ENCODE data around the gene TPMT. TPM values are rescaled to one million over a fixed set of nuclear protein-coding genes. Genes with fewer than 3 reads are reported as not detected.
"Not testable (repeated sequence)": the region's sequence is repeated elsewhere in the genome, so short reads cannot be mapped to it uniquely, and the experiment has no call there.

Gene TPMT
- total RNA-seq: 10.4 and 10.5 TPM in 2 replicates

- DNase-seq (ENCODE audit: extremely low read depth, low read depth, low spot score): no peak
Measured at GRCh38 chr6:18154507-18155149, at the start of gene TPMT. TSS of gene TPMT (minus strand) at chr6:18155077. CDS start at chr6:18149127, 5,950 bp downstream.

- no peak for DNase-seq (ENCODE audit: extremely low read depth, low read depth, low spot score)
Measured at GRCh38 chr6:18203786-18204185, 48.9 kb upstream of the TPMT start.

GRCh38 chr6:18192026-18192425, 37.1 kb upstream of the TPMT start:
- no peak for DNase-seq (ENCODE audit: extremely low read depth, low read depth, low spot score)

- no peak for DNase-seq (ENCODE audit: extremely low read depth, low read depth, low spot score)
Measured at GRCh38 chr6:18189196-18189595, 34.3 kb upstream of the TPMT start.

GRCh38 chr6:18187701-18188100, 32.8 kb upstream of the TPMT start:
- DNase-seq (ENCODE audit: extremely low read depth, low read depth, low spot score): no peak

- DNase-seq (ENCODE audit: extremely low read depth, low read depth, low spot score): no peak
Measured at GRCh38 chr6:18186540-18187250, 31.8 kb upstream of the TPMT start.

GRCh38 chr6:18186033-18186432, 31.2 kb upstream of the TPMT start:
- DNase-seq (ENCODE audit: extremely low read depth, low read depth, low spot score): no peak

- DNase-seq (ENCODE audit: extremely low read depth, low read depth, low spot score): no peak
Measured at GRCh38 chr6:18185624-18186023, 30.7 kb upstream of the TPMT start.

- no peak for DNase-seq (ENCODE audit: extremely low read depth, low read depth, low spot score)
Measured at GRCh38 chr6:18183766-18184165, 28.9 kb upstream of the TPMT start.

GRCh38 chr6:18182568-18182967, 27.7 kb upstream of the TPMT start:
- no peak for DNase-seq (ENCODE audit: extremely low read depth, low read depth, low spot score)

- no peak for DNase-seq (ENCODE audit: extremely low read depth, low read depth, low spot score)
Measured at GRCh38 chr6:18179770-18180356, 25.0 kb upstream of the TPMT start.

GRCh38 chr6:18178960-18179615, 24.2 kb upstream of the TPMT start:
- no peak for DNase-seq (ENCODE audit: extremely low read depth, low read depth, low spot score)

GRCh38 chr6:18177286-18177965, 22.5 kb upstream of the TPMT start:
- DNase-seq (ENCODE audit: extremely low read depth, low read depth, low spot score): no peak

- DNase-seq (ENCODE audit: extremely low read depth, low read depth, low spot score): not testable (repeated sequence)
Measured at GRCh38 chr6:18176198-18176597, 21.3 kb upstream of the TPMT start.

GRCh38 chr6:18171871-18172270, 17.0 kb upstream of the TPMT start:
- DNase-seq (ENCODE audit: extremely low read depth, low read depth, low spot score): no peak

GRCh38 chr6:18168264-18168663, 13.4 kb upstream of the TPMT start:
- DNase-seq (ENCODE audit: extremely low read depth, low read depth, low spot score): no peak

GRCh38 chr6:18166312-18167036, 11.6 kb upstream of the TPMT start:
- no peak for DNase-seq (ENCODE audit: extremely low read depth, low read depth, low spot score)

- no peak for DNase-seq (ENCODE audit: extremely low read depth, low read depth, low spot score)
Measured at GRCh38 chr6:18165751-18166150, 10.9 kb upstream of the TPMT start.

- DNase-seq (ENCODE audit: extremely low read depth, low read depth, low spot score): no peak
Measured at GRCh38 chr6:18162401-18162800, 7.5 kb upstream of the TPMT start.

- no peak for DNase-seq (ENCODE audit: extremely low read depth, low read depth, low spot score)
Measured at GRCh38 chr6:18161431-18161830, 6.6 kb upstream of the TPMT start.
